ENCODE data around the gene SLC22A4. TPM values are rescaled to one million over a fixed set of nuclear protein-coding genes. Genes with fewer than 3 reads are reported as not detected.
A peak's percentile ranks its signal among the peaks of the same experiment; 100 is the strongest.

SLC22A4 gene
- total RNA-seq, 4 donors from 2014 or later: 1.9 to 4.2 (median 2.5) TPM

GRCh38 chr5:132389051-132389331 is 94.8 kb downstream of the SLC22A4 start:
- no peaks in the 10 kb centered on the region for H3K9me3 ChIP-seq
- H3K36me3 ChIP-seq: peaks cover 0 to 42% (median 0%) of the 10 kb centered on the region in 3 donors
- H3K4me3 ChIP-seq: no peak overlapping the region
- H3K27ac ChIP-seq: peak overlapping the region in 3 of 4 donors; percentile 58 to 92 (median 82)
- TF ChIP-seq, protein P1, sequence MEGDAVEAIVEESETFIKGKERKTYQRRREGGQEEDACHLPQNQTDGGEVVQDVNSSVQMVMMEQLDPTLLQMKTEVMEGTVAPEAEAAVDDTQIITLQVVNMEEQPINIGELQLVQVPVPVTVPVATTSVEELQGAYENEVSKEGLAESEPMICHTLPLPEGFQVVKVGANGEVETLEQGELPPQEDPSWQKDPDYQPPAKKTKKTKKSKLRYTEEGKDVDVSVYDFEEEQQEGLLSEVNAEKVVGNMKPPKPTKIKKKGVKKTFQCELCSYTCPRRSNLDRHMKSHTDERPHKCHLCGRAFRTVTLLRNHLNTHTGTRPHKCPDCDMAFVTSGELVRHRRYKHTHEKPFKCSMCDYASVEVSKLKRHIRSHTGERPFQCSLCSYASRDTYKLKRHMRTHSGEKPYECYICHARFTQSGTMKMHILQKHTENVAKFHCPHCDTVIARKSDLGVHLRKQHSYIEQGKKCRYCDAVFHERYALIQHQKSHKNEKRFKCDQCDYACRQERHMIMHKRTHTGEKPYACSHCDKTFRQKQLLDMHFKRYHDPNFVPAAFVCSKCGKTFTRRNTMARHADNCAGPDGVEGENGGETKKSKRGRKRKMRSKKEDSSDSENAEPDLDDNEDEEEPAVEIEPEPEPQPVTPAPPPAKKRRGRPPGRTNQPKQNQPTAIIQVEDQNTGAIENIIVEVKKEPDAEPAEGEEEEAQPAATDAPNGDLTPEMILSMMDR (IDR thresholded peaks at IDR 0.05): no peak
- TF ChIP-seq EP300 (IDR thresholded peaks at IDR 0.05): no peak
- no peak for TF ChIP-seq POLR2A (IDR thresholded peaks at IDR 0.05)
- DNase-seq (ENCODE audit: low spot score in 2 of 2): no peak
- peaks cover 0 to 45% (median 31%) of the 10 kb centered on the region in 4 donors for H3K4me1 ChIP-seq
- no peaks in the 10 kb centered on the region for H3K27me3 ChIP-seq
- WGBS, 2 donors: 86% methylated on average over 1 of the region's 1 CpG

GRCh38 chr5:132389585-132390286 is 95.5 kb downstream of the SLC22A4 start:
- Histone ChIP-seq H3K27me3 (no peaks in the 10 kb centered on the region), H3K36me3 (peaks cover 0 to 42% (median 0%) of the 10 kb centered on the region in 3 donors), H3K4me3 (no peak overlapping the region), H3K9me3 (no peaks in the 10 kb centered on the region), H3K4me1 (peaks cover 0 to 45% (median 31%) of the 10 kb centered on the region in 4 donors), H3K27ac (peak overlapping the region in 3 of 4 donors; percentile 58 to 92 (median 82))
- DNase-seq (ENCODE audit: low spot score in 2 of 2): no peak
- TF ChIP-seq EP300 (IDR thresholded peaks at IDR 0.05): no peak
- TF ChIP-seq, protein P1 (IDR thresholded peaks at IDR 0.05): no peak
- TF ChIP-seq POLR2A (IDR thresholded peaks at IDR 0.05): no peak
- 91 to 96% methylated on average over 10 of the region's 10 CpGs for WGBS, 2 donors

DNA sequence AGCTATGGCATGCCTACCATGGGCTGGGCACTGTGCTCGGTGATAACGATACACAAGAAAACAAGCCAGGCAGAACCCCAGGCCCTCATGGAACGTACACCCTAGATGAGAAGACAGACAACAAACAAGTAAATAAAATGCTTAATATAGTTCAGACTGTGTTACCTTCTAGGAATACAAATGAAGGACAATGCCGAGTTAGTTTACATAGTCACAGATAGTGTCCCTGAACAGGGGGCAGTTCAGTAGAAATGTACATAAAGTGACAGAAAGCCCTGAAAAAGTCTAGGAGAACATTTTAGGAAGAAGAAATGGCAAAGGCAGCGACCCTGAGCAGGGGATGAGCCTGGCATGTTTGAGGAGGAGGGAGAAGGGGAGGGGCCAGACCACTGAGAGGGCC is 97.1 kb downstream of the SLC22A4 start:
- Histone ChIP-seq H3K27ac (no peak overlapping the region), H3K36me3 (peaks cover 0 to 55% (median 0%) of the 10 kb centered on the region in 3 donors), H3K9me3 (no peaks in the 10 kb centered on the region), H3K4me1 (peaks cover 0 to 33% (median 25%) of the 10 kb centered on the region in 4 donors), H3K4me3 (no peak overlapping the region), H3K27me3 (no peaks in the 10 kb centered on the region)
- TF ChIP-seq, protein P1 (IDR thresholded peaks at IDR 0.05): no peak
- TF ChIP-seq POLR2A (IDR thresholded peaks at IDR 0.05) (no peak), EP300 (IDR thresholded peaks at IDR 0.05) (no peak)
- WGBS, 2 donors: 74 to 79% methylated on average over 5 of the region's 5 CpGs
- DNase-seq (ENCODE audit: low spot score in 2 of 2): no peak

GRCh38 chr5:132391870-132392269 is 97.7 kb downstream of the SLC22A4 start:
- H3K27ac ChIP-seq: no peak overlapping the region
- peaks cover 0 to 60% (median 0%) of the 10 kb centered on the region in 3 donors for H3K36me3 ChIP-seq
- H3K9me3 ChIP-seq: no peaks in the 10 kb centered on the region
- no peak for TF ChIP-seq POLR2A (IDR thresholded peaks at IDR 0.05)
- TF ChIP-seq, protein P1 (IDR thresholded peaks at IDR 0.05): no peak
- TF ChIP-seq EP300 (IDR thresholded peaks at IDR 0.05): no peak
- H3K4me1 ChIP-seq: peaks cover 0 to 27% (median 20%) of the 10 kb centered on the region in 4 donors
- DNase-seq (ENCODE audit: low spot score in 2 of 2): no peak
- no peaks in the 10 kb centered on the region for H3K27me3 ChIP-seq
- H3K4me3 ChIP-seq: no peak overlapping the region

- no peaks in the 10 kb centered on the region for H3K9me3 ChIP-seq
- 87 to 89% methylated on average over 8 of the region's 8 CpGs for WGBS, 2 donors
- no peaks in the 10 kb centered on the region for H3K27me3 ChIP-seq
- no peak overlapping the region for H3K27ac ChIP-seq
- no peak for TF ChIP-seq POLR2A (IDR thresholded peaks at IDR 0.05)
- TF ChIP-seq, protein P1 (IDR thresholded peaks at IDR 0.05): no peak
- no peak for TF ChIP-seq EP300 (IDR thresholded peaks at IDR 0.05)
- H3K36me3 ChIP-seq: peaks cover 0 to 65% (median 0%) of the 10 kb centered on the region in 3 donors
- DNase-seq (ENCODE audit: low spot score in 2 of 2): no peak
- H3K4me1 ChIP-seq: peaks cover 0 to 21% (median 15%) of the 10 kb centered on the region in 4 donors
- H3K4me3 ChIP-seq: no peak overlapping the region
These were observed 98.2 kb downstream of the SLC22A4 start for GRCh38 chr5:132392411-132392810.
